SHP77 (cell line): Measurements from ENCODE around the gene RAB4A.
"Not testable (repeated sequence)": the region's sequence is repeated elsewhere in the genome, so short reads cannot be mapped to it uniquely, and the experiment has no call there.

ENCODE experiments used
- DNase-seq, 2 experiments: peaks; one replicate each; lab custom pipeline; 2025; lab: John Stamatoyannopoulos, UW

RAB4A gene

DNA sequence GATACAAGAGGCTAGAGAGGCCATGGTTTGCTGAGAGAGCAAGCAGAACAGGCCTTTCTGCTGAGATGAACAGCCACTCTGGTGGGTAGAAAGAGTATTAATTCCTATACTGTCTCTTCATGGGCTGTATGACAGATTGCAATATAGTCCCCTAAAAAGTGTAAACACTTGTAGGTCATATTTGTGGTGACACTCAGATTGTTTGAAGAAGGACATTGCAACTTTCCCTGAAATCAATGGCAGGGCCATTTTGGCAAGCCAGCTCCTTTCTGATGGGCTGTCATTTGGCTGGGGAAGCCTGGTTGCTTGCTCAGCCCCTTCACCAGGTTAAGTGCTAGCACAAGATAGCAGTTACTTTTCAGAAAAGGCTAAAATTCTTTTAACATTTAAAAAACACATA is 27.5 kb downstream of the RAB4A start:
- no peak for DNase-seq

DNA sequence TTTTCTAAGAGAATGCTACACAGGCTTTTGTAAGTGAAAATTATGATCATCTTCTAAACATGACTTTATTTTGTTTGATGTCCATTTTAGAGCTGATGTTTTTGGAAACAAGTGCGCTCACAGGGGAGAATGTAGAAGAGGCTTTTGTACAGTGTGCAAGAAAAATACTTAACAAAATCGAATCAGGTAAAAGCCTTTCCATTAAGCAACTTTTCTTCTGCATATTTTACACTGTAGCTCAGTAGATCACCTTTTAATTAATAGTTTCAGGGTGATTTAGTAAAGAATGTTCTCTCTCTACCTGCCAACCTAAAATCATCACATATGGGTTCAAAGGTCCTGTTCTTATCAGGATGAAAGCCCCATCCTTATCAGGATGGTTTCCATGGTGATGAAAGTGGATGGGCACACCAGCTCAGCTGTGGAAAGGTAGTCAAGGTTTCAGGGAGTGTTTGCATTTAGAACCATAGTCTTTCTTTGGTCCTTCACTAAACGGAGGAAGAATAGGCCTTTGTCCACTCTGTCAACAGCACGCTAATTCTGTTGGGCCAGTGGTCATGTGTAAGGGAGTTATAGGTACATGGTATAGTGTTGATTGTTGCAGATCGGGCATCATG is 28.1 kb downstream of the RAB4A start:
- DNase-seq = no peak

DNA sequence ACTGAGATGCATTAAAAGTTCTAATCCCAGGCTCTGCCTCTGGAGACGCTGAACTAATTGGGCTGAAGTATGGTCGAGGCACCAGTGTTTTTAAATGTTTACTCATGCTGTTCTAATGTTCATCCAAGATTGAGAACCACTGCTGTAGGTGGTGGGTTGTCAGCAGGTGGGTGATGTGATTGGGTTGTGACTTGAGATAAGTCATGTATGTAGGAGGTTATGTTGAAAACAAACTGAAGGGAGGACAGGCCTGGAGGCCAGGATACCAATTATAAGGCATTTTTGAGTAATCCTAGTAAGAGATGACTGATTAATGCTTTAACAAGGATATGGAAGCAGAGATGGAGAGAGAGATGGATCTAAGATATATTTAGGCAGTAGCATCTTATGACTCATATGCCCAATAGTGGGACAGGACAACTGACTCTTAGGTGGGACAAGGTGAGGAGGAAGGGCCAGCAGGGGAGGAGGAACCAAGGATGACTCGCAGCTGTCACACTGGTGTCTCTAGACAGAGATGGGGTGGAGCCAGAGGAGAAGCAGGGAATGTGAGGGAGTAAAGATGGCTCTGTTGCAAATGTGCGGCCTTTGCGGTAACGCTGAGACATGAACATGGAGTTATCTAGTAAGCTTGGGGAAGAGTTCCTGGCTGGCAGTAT is 29.3 kb downstream of the RAB4A start:
- no peak for DNase-seq

- no peak for DNase-seq
These were observed 31.8 kb downstream of the RAB4A start for GRCh38 chr1:229302740-229303139.

DNA sequence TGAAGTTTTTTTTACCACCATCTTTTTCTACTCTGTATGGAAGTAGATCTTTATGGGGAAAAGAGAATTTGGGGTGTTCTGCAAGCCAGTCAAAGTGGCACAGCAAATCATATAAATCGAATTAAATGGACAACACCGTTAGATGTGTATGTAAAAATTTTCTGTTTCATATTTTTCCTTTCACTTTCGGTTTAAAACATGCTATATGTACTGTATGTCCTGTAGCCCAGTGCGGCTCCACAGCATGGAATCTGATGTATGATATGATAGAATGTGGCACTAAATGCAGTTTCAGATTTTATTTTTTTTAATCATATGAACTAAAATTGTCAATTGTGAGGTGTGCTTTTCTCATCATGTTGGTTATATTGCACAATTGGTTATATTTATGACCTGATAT is 32.9 kb downstream of the RAB4A start:
- no peak for DNase-seq

DNA sequence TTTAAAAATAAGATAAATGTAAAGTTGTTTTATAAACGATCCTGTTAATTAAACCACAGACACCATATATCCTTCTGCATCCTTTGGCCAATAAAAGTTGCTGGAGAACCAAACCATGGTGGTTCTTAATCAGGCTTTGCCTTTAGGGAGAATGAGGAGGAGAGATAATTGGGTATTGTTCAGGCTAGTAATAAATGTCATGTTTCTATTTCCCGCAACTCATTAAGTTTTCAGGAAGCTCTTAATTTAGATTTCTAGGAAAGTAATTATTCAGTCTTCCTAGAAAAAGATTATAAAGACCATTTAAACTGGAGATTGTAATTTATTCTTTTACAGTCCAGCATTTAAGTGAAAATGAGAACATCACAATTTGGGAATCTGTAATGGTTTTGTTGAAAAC is 34.5 kb downstream of the RAB4A start:
- DNase-seq = no peak

- no peak for DNase-seq
These were observed 38.2 kb downstream of the RAB4A start for GRCh38 chr1:229309074-229309473.

DNA sequence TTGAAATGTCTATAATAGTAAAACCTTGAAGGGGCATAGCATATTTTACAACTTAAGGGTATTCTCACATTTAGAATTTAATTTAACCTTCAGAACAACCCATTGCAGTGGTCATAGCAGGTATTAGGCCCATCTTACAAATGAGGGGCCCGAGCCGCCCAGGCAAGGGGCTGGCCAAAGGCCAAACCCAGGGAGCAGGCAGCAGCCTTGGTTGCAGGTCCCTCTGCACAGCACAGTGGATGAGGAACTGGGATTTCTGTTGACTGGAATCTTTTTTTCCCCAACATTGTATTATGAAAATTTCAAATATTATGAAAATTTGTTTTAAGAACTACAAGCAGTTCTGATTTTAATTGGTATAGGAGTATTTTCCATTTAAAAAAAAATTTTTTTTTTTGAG is 38.8 kb downstream of the RAB4A start:
- DNase-seq = no peak

GRCh38 chr1:229310833-229311232 is 39.9 kb downstream of the RAB4A start:
- no peak for DNase-seq

- no peak for DNase-seq
These were observed 45.3 kb downstream of the RAB4A start for GRCh38 chr1:229316166-229316565.

- no peak for DNase-seq
These were observed 47.1 kb downstream of the RAB4A start for GRCh38 chr1:229318056-229318455.

GRCh38 chr1:229319487-229319886 is 48.6 kb downstream of the RAB4A start:
- no peak for DNase-seq

GRCh38 chr1:229323201-229323600 is 52.3 kb downstream of the RAB4A start:
- no peak for DNase-seq

- DNase-seq = no peak
These were observed 53.1 kb downstream of the RAB4A start for GRCh38 chr1:229323885-229324553.

- DNase-seq = no peak
These were observed 54.5 kb downstream of the RAB4A start for GRCh38 chr1:229325401-229325800.

- DNase-seq = no peak
These were observed 55.1 kb downstream of the RAB4A start for GRCh38 chr1:229325853-229326487.

DNA sequence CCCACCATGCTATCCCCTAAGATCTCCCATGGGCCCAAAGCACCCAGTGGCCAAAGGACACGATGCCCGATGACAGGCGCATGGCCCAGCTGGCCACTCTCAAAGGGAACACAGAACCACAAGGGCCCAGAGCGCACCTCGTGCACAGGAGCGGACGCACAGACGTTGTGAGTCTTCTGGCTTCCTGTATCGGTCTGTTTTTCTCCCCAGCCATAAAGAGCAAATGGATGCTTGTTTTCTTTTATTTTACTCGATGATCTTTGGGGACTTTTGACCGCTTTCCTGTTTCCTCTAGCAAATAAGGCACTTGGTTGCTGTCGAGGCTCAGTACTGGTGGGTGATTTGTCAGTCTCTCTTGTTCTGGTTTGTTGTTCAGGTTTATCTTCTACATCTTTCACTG is 55.7 kb downstream of the RAB4A start:
- DNase-seq = no peak

- not testable (repeated sequence) for DNase-seq
These were observed 56.9 kb downstream of the RAB4A start for GRCh38 chr1:229327765-229328164.

DNA sequence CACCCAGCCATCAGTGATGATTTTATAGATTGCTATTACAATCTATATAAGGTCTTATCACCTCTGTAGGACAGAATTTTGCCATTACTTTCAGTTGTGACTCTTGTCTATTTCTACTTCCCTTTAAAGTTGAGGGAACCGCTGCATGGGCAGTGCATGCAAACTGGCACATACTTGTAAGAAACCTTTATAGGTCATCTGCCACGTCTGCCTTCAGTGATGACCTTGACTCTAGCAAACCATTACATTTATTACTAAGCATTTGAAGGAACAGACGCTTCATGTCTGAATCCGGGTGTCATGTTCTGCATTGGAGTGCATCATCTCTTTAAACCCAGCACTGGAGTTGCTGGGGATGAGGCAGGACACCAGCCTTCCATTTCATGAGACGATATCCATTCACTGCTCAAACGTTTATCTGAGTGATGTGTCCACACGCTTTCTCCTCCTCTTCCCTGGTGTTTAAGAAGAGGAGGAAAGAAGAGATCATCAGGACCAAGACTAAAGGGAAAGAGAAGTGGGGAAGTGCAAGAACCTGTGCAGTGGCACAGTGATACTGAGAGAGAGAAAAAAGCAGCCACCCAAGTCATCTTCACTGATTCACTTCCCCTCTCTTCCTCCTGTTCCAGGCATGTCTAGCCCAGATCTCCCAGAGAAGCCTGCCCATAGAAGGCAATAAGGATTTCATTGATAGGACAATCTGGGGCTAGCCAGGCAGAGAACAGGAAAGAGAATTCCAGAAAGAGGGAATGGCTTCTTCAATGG is 57.9 kb downstream of the RAB4A start:
- DNase-seq = no peak

DNA sequence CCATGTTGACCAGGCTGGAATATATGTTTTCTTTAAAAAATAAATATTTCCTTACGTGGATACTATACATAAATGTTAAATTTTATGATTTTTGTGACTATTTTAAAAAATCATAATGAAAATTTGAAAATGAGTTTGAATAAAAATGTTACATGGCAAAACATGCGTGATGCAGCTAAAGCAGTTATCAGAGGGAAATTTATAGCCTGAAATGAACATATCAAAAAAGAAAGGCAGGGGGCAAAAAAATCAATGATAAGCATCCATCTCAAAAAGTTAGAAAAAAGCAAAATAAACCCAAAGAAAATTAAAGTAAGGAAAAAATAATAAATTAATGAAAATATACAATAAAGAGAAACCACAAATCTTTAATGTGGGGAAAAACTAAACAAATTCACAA is 63.4 kb downstream of the RAB4A start:
- no peak for DNase-seq

GRCh38 chr1:229334716-229335115 is 63.8 kb downstream of the RAB4A start:
- no peak for DNase-seq

GRCh38 chr1:229336345-229336744 is 65.4 kb downstream of the RAB4A start:
- DNase-seq = no peak
